ENCODE data around the gene EPHA10.
"Not testable (repeated sequence)": the region's sequence is repeated elsewhere in the genome, so short reads cannot be mapped to it uniquely, and the experiment has no call there.

- not testable (repeated sequence) for TF ChIP-seq CTCF (IDR thresholded peaks at IDR 0.05 in 8 of 11, conservative IDR thresholded peaks at IDR 0.05 in 3 of 11); POLR2A (IDR thresholded peaks at IDR 0.05)
These were observed 6.5 kb upstream of the EPHA10 start for GRCh38 chr1:37771440-37771839.

All from spleen (tissue), 7 donors.